SKM-1 treated with dmso at 0.1 percent for 144 hours (cell line): ENCODE results near the gene ATP6V0C.

Experiments
- DNase-seq: peaks from one replicate; lab custom pipeline; 2025; ENCODE audit not compliant: unreplicated experiment; lab: John Stamatoyannopoulos, UW

The ATP6V0C gene

GRCh38 chr16:2508722-2509400, 4.9 kb upstream of the ATP6V0C start:
- DNase-seq, result no peak

- no peak for DNase-seq
These were observed 2.5 kb upstream of the ATP6V0C start for GRCh38 chr16:2511128-2511800.

- no peak for DNase-seq
These were observed 1.6 kb upstream of the ATP6V0C start for GRCh38 chr16:2511996-2512734.

- DNase-seq, result no peak
These were observed 882 bp upstream of the ATP6V0C start for GRCh38 chr16:2512735-2513404.

GRCh38 chr16:2514333-2515179, 804 bp downstream of the ATP6V0C start:
- no peak for DNase-seq

- peak; percentile 50 for DNase-seq
These were observed 1.6 kb downstream of the ATP6V0C start for GRCh38 chr16:2515180-2515851.

- DNase-seq, result peak; percentile 78
These were observed 2.9 kb downstream of the ATP6V0C start for GRCh38 chr16:2516391-2517240.

- no peak for DNase-seq
These were observed 4.3 kb downstream of the ATP6V0C start for GRCh38 chr16:2517954-2518605.

- DNase-seq, result no peak
These were observed 5.3 kb downstream of the ATP6V0C start for GRCh38 chr16:2518823-2519710.

GRCh38 chr16:2519711-2520080, 5.9 kb downstream of the ATP6V0C start:
- no peak for DNase-seq

GRCh38 chr16:2520097-2520783, 6.5 kb downstream of the ATP6V0C start, which contains the start of gene AMDHD2:
Gene AMDHD2, plus strand, starts transcription at chr16:2520371. Its CDS starts 88 bp downstream, at chr16:2520459.
- DNase-seq, result peak; percentile 32

- DNase-seq, result no peak
These were observed 7.2 kb downstream of the ATP6V0C start for GRCh38 chr16:2520784-2521531.

GRCh38 chr16:2523801-2524231, 10.1 kb downstream of the ATP6V0C start:
- DNase-seq, result no peak

- no peak for DNase-seq
These were observed 10.7 kb downstream of the ATP6V0C start for GRCh38 chr16:2524339-2524938.

GRCh38 chr16:2526135-2526534, 12.4 kb downstream of the ATP6V0C start:
- DNase-seq, result no peak
